GM12872 (cell line): ENCODE measurements around the gene IFNG-AS1.

Source experiments
- TF ChIP-seq, protein P1 (sequence below): IDR thresholded peaks from 3 replicates; pipeline ENCODE4 v1.5.1; 2011; ENCODE audit warnings: low read depth, mild to moderate bottlenecking, low read length, moderate library complexity; ENCODE audit not compliant: insufficient read depth

The IFNG-AS1 gene

DNA sequence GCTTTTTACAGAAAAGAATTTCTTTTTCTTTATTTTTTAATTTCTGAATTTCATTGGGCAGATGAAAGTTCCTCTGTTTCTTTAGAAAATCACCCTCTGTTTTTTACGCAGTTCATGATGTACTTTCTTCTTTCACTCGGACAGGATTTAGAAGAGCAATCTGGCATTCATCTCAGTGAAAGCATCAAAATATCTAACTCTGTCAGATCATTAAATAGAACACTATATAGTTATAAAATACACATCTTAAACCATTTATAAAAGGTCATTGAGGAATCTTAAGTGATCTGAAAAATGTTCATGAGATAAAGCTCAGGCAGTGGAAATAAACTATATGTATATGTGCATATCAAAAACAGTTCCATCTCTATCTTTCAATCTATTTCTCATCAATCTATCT is 3.9 kb downstream of the IFNG-AS1 start:
- TF ChIP-seq, protein P1, sequence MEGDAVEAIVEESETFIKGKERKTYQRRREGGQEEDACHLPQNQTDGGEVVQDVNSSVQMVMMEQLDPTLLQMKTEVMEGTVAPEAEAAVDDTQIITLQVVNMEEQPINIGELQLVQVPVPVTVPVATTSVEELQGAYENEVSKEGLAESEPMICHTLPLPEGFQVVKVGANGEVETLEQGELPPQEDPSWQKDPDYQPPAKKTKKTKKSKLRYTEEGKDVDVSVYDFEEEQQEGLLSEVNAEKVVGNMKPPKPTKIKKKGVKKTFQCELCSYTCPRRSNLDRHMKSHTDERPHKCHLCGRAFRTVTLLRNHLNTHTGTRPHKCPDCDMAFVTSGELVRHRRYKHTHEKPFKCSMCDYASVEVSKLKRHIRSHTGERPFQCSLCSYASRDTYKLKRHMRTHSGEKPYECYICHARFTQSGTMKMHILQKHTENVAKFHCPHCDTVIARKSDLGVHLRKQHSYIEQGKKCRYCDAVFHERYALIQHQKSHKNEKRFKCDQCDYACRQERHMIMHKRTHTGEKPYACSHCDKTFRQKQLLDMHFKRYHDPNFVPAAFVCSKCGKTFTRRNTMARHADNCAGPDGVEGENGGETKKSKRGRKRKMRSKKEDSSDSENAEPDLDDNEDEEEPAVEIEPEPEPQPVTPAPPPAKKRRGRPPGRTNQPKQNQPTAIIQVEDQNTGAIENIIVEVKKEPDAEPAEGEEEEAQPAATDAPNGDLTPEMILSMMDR, result no peak

DNA sequence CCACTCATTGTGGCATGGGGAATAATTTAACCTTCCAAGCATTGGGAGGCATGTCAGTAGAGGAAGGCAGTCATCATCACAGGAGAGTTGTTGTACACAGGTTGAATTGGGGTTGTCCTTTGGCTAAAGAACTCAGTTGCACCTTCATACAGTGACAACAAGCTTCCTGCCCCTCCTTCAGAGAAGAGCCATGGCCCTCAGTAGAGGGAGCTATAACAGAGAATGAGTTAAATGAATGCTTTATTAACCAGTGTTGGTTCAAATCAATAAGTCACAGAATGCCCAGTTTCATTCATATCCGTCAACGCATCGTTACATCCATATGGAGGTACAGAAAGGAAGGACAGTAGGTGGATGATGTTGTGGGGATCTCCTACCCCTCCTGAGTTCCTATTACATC is 4.8 kb downstream of the IFNG-AS1 start:
- TF ChIP-seq, protein P1, result no peak

DNA sequence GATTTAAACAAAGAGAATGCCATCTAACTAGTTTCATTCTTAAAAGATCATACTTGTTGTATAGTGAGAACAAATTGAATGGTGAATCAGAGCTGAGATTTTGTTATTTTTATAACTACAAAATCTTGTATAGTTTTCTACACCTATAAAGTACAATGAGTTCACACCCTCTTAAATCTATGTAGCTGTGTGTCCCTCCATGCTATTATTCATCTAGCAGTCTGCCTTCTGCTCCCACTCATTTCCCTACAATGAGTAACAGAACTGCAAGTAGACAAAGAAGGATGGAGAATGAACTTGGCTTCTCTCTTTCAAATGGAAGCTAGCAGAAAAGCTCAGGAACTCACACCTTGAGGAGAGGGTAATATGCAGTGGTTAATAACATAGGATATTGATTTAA is 7.1 kb downstream of the IFNG-AS1 start:
- TF ChIP-seq, protein P1, result no peak

DNA sequence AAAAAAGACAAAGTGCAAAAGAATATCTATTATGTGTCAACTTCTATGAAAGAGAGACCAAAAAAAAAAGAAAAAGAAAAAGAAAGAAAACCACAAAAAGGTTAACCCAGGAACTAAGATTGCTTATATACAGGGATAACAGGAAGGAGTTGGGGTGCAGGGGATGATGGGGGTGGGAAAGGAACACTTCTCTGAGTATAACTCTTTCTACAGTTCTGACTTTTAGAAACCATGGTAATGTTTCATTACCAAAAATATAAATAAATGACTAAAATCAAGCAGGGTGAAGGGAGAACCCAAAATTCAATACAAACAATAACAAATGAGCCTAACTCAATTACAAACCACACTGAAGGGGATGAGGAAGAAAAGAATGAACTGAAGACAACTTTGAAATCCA is 9.1 kb downstream of the IFNG-AS1 start:
- TF ChIP-seq, protein P1, result no peak

DNA sequence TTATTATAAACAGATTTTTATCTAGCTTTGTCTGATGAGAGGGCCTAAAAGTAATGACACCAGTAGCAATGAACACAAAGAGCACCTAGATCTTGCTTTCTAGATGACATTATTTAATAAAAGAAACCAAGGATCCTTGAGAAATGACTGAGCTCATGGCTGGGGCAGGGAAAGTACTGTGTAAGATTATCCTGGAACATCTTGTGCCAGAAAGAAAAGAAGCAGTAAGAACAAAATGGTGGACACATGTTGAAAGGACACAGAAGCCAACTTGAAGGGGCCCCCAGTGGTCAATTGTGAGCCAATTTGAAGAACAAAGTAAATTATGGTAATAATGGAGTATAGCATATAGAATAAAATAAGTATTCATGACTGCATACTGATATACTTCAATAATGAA is 10.0 kb downstream of the IFNG-AS1 start:
- TF ChIP-seq, protein P1, result no peak

DNA sequence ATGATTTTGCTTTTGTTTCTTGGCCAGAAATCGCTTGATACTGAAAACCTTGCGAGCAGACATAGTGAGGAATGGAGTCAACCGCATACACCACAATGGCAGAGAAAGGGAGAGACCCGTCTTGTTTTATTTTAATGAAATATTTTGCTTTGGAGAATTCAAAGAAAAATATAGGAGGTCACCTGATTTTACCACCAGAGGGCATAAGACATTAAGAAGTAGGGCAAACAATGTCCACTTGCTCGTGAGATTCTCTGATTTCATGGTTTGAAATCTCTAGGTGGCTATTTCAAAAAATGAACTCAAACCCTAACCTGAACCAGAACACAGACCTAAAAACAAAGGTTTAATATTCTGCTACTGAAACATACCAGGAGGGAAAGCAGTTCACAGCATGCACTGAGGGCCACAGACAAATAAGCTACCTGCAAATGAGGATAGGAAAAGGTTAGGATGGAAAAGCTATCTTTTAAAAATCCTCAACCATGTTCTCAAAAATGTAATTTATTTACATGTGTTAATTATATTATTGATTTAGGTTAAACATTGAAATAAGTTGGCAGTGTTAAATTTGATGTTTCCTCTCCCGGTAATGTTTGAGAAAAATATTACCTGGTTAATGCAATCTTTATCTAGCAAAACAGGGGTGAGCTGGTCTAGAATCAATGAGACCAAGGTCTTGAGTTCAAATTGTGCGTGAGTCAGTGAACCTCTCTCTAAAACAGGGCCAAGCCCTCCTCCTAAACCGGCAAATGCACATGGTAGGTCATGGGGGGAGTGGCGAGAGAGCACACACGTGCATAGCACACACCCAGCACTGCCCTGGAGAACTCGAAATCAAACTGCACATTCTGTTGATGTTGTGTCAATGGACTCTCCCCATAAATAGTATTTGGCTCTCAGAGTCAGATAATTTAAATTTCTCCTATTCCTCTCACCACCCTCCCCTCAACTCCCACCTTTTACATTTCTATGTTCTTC is 12.5 kb downstream of the IFNG-AS1 start:
- TF ChIP-seq, protein P1, result peak; percentile 41; the same call in 1 of the 3 replicates

DNA sequence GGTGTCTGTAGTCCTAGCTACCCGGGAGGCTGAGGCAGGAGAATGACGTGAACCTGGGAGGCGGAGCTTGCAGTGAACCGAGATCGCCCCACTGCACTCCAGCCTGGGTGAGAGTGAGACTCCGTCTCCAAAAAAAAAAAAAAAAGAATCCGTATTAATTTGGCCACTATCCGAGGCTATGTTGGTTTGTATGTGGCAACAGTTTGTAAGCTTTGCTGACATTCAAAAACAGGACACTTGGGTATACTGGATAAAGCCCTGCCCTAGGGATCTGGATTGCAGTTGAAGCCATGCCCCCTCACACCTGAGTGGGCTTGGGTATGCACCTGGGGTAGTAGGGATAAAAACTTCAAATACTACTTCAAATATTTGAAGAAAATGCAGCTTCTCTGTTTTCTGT is 14.5 kb downstream of the IFNG-AS1 start:
- TF ChIP-seq, protein P1, result no peak
